Astrocyte (in vitro differentiated cells and primary cell): ENCODE measurements around the gene EFCAB6. TPM values are rescaled to one million over a fixed set of nuclear protein-coding genes. Genes with fewer than 3 reads are reported as not detected.

Experiments used
- DNase-seq: peaks from one replicate; pipeline ENCODE4 v3.0.0-alpha.2; 2010; ENCODE audit warnings: low read depth
- FAIRE-seq: peaks from 2 replicates; lab custom pipeline; 2011; peaks lifted over from hg19 to GRCh38; lab: Jason Lieb, UNC
- H2AFZ ChIP-seq: 2 replicates; pipeline ENCODE4 v1.6.0; 2012; ENCODE audit warnings: low read depth, low read length, inconsistent platforms
- H3K27ac ChIP-seq: 2 replicates; pipeline ENCODE4 v1.5.1; 2011; ENCODE audit warnings: low read depth, low read length, inconsistent platforms
- H3K27me3 ChIP-seq: 2 replicates; pipeline ENCODE4 v1.6.0; 2011; ENCODE audit warnings: low read length, inconsistent platforms; ENCODE audit not compliant: insufficient read depth
- H3K36me3 ChIP-seq: 2 replicates; pipeline ENCODE4 v1.5.1; 2011; ENCODE audit warnings: low read length, inconsistent platforms; ENCODE audit not compliant: insufficient read depth
- H3K4me1 ChIP-seq: 2 replicates; pipeline ENCODE4 v1.5.1; 2011; ENCODE audit warnings: low read length, inconsistent platforms; ENCODE audit not compliant: insufficient read depth
- H3K4me2 ChIP-seq: 2 replicates; pipeline ENCODE4 v1.6.0; 2012; ENCODE audit warnings: low read length, inconsistent platforms
- H3K4me3 ChIP-seq: 2 replicates; pipeline ENCODE4 v1.5.1; 2011; ENCODE audit warnings: low read depth, mild to moderate bottlenecking, low read length, inconsistent platforms; ENCODE audit not compliant: insufficient read depth
- H3K79me2 ChIP-seq: 2 replicates; pipeline ENCODE4 v1.6.0; 2012; ENCODE audit warnings: mild to moderate bottlenecking, low read length, inconsistent platforms; ENCODE audit not compliant: insufficient read depth
- H3K9ac ChIP-seq: 2 replicates; pipeline ENCODE4 v1.6.0; 2012; ENCODE audit warnings: mild to moderate bottlenecking, low read length, inconsistent platforms
- H3K9me3 ChIP-seq: 2 replicates; pipeline ENCODE4 v1.5.1; 2012; ENCODE audit warnings: low read depth, mild to moderate bottlenecking, low read length, inconsistent platforms; ENCODE audit not compliant: insufficient read depth
- H4K20me1 ChIP-seq: 2 replicates; pipeline ENCODE4 v1.6.0; 2012; ENCODE audit warnings: low read length, inconsistent platforms; ENCODE audit not compliant: insufficient read depth
- H3K27ac Mint-ChIP-seq: one replicate; pipeline ENCODE4 v1.8.0; 2021; ENCODE audit warnings: mild to moderate bottlenecking, mixed read lengths; ENCODE audit not compliant: unreplicated experiment
- H3K27me3 Mint-ChIP-seq: one replicate; pipeline ENCODE4 v1.8.0; 2021; ENCODE audit warnings: low read depth, mixed read lengths; ENCODE audit not compliant: unreplicated experiment
- H3K36me3 Mint-ChIP-seq: one replicate; pipeline ENCODE4 v1.8.0; 2021; ENCODE audit warnings: low read depth, mixed read lengths; ENCODE audit not compliant: unreplicated experiment
- H3K4me1 Mint-ChIP-seq: one replicate; pipeline ENCODE4 v1.8.0; 2021; ENCODE audit warnings: low read depth, mixed read lengths; ENCODE audit not compliant: unreplicated experiment
- H3K4me3 Mint-ChIP-seq: one replicate; pipeline ENCODE4 v1.8.0; 2021; ENCODE audit warnings: mild to moderate bottlenecking, moderate library complexity, mixed read lengths; ENCODE audit not compliant: unreplicated experiment
- H3K9me3 Mint-ChIP-seq: one replicate; pipeline ENCODE4 v1.8.0; 2021; ENCODE audit warnings: mild to moderate bottlenecking, mixed read lengths; ENCODE audit not compliant: unreplicated experiment
- CTCF ChIP-seq: IDR thresholded peaks from 2 replicates; pipeline ENCODE4 v1.5.1; 2011; ENCODE audit warnings: low read depth, mild to moderate bottlenecking, inconsistent platforms, low read length, moderate library complexity; ENCODE audit not compliant: insufficient read depth
- EZH2 ChIP-seq: IDR thresholded peaks from 2 replicates; pipeline ENCODE4 v1.6.1; 2012; ENCODE audit warnings: mild to moderate bottlenecking, low read length, inconsistent platforms; ENCODE audit not compliant: insufficient read depth
- total RNA-seq: library from RNA; stranded (reverse); gene quantifications from 2 replicates; pipeline ENCODE4 v1.2.1, GENCODE V29; 2021

The EFCAB6 gene
- total RNA-seq, 1 donor from 2014 or later, result 1.2 TPM

DNA sequence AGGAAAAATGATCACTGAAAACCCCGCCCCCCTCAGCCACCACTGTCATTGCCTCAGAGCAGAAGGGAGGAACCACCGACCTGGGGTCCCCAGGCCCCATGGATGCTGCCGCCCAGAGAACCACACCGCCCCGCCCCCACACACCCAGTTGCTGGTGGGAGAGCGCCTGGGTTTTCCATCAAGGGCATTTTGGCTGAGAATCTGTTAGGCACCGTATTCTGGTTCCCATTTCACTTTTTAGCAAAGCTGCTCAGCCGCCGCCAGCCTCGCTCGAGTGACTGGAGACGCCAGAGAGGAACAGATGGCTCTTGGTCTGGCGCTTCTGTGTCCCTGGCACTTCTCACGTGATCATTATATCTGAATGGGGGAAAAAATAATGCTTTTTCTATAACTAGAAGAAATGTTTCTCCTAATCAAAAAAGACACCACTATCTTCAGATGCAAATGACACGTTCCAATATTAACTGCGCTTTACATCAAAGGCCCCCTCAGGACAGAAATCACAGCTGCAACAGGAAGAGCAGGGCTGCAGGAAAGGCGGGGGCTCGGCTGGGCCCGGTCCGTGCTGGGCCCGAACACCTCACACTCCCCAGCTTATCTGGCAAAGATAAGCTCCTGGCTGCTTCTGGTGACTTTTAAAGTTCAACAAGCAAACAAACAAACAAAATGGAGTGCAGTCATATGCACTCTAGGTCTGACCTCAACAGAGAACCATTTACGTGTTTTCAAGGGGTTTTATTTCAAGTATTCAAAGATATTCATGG lies 250.5 kb downstream of the EFCAB6 start:
- Mint-ChIP-seq H3K36me3 (peaks cover 2% of the 10 kb centered on the region), H3K4me3 (no peak overlapping the region), H3K4me1 (no peaks in the 10 kb centered on the region), H3K27ac (no peak overlapping the region), H3K9me3 (peaks cover 6% of the 10 kb centered on the region), H3K27me3 (peaks cover 7% of the 10 kb centered on the region)
- Histone ChIP-seq H4K20me1 (no peaks in the 10 kb centered on the region), H3K9me3 (no peaks in the 10 kb centered on the region), H3K4me1 (no peaks in the 10 kb centered on the region), H2AFZ (no peak overlapping the region), H3K4me3 (no peak overlapping the region), H3K79me2 (no peaks in the 10 kb centered on the region), H3K36me3 (no peaks in the 10 kb centered on the region), H3K4me2 (no peak overlapping the region), H3K27me3 (no peaks in the 10 kb centered on the region), H3K27ac (no peak overlapping the region), H3K9ac (no peak overlapping the region)
- DNase-seq (no peak), FAIRE-seq (no peak)
- no peak for TF ChIP-seq EZH2
- TF ChIP-seq CTCF, result no peak

- no peaks in the 10 kb centered on the region for H3K27me3 ChIP-seq
- Mint-ChIP-seq H3K27ac (no peak overlapping the region), H3K4me3 (no peak overlapping the region), H3K36me3 (peaks cover 2% of the 10 kb centered on the region), H3K27me3 (peaks cover 6% of the 10 kb centered on the region), H3K4me1 (no peaks in the 10 kb centered on the region), H3K9me3 (peaks cover 6% of the 10 kb centered on the region)
- no peak overlapping the region for H2AFZ ChIP-seq
- no peaks in the 10 kb centered on the region for H3K36me3 ChIP-seq
- H4K20me1 ChIP-seq, result no peaks in the 10 kb centered on the region
- no peak overlapping the region for H3K4me2 ChIP-seq
- H3K9me3 ChIP-seq, result no peaks in the 10 kb centered on the region
- no peak overlapping the region for H3K4me3 ChIP-seq
- DNase-seq, result no peak
- no peak for TF ChIP-seq CTCF
- no peak overlapping the region for H3K9ac ChIP-seq
- H3K79me2 ChIP-seq, result no peaks in the 10 kb centered on the region
- H3K4me1 ChIP-seq, result no peaks in the 10 kb centered on the region
- no peak for FAIRE-seq
- no peak overlapping the region for H3K27ac ChIP-seq
Measured at GRCh38 chr22:43560651-43561050, 251.5 kb downstream of the EFCAB6 start.
